MM.1S (cell line): Measurements from ENCODE around the gene TMEM143.
A peak's percentile ranks its signal among the peaks of the same experiment; 100 is the strongest.

Experiments used
- DNase-seq: peaks from one replicate; pipeline ENCODE4 v3.0.0-alpha.2; 2015
- H2AFZ ChIP-seq: fragments of 300-600 bp; sonication (generic); 2 replicates; pipeline ENCODE4 v1.6.0; 2016; ENCODE audit warnings: antibody characterized with exemption, low read length
- H3F3A ChIP-seq: fragments of 300-600 bp; sonication (generic); 2 replicates; pipeline ENCODE4 v1.6.1; 2016; ENCODE audit warnings: mild to moderate bottlenecking, antibody characterized with exemption, low read length, moderate library complexity, mixed read lengths; ENCODE audit not compliant: insufficient read depth
- H3K27ac ChIP-seq: fragments of 300-600 bp; sonication (generic); 2 replicates; pipeline ENCODE4 v1.5.1; 2016; ENCODE audit warnings: mild to moderate bottlenecking, low read length
- H3K27me3 ChIP-seq: fragments of 300-600 bp; sonication (generic); replicated peaks from 2 replicates; pipeline ENCODE4 v1.6.0; 2016; ENCODE audit warnings: low read length; ENCODE audit not compliant: insufficient read depth
- H3K36me3 ChIP-seq: fragments of 300-600 bp; sonication (generic); replicated peaks from 2 replicates; pipeline ENCODE4 v1.6.1; 2016; ENCODE audit warnings: mild to moderate bottlenecking, low read length, mixed read lengths; ENCODE audit not compliant: insufficient read depth
- H3K4me1 ChIP-seq: fragments of 300-600 bp; sonication (generic); 2 replicates; pipeline ENCODE4 v1.6.1; 2016; ENCODE audit warnings: low read length, mixed read lengths
- H3K4me2 ChIP-seq: fragments of 300-600 bp; sonication (generic); 2 replicates; pipeline ENCODE4 v1.6.0; 2016; ENCODE audit warnings: low read depth, low read length
- H3K4me3 ChIP-seq: fragments of 300-600 bp; sonication (generic); 2 replicates; pipeline ENCODE4 v1.5.1; 2016; ENCODE audit warnings: low read length, mixed read lengths
- H3K79me2 ChIP-seq: fragments of 300-600 bp; sonication (generic); 2 replicates; pipeline ENCODE4 v1.6.1; 2016; ENCODE audit warnings: mixed run types, low read length, mixed read lengths
- H3K9ac ChIP-seq: fragments of 300-600 bp; sonication (generic); 2 replicates; pipeline ENCODE4 v1.6.1; 2016; ENCODE audit warnings: low read length, mixed read lengths
- H3K9me2 ChIP-seq: fragments of 300-600 bp; sonication (generic); replicated peaks from 2 replicates; pipeline ENCODE4 v1.6.1; 2016; ENCODE audit warnings: mild to moderate bottlenecking, low read length, mixed read lengths; ENCODE audit not compliant: insufficient read depth
- H3K9me3 ChIP-seq: fragments of 300-600 bp; sonication (generic); replicated peaks from 2 replicates; pipeline ENCODE4 v1.6.1; 2016; ENCODE audit warnings: mild to moderate bottlenecking, low read length, mixed read lengths; ENCODE audit not compliant: insufficient read depth
- H4K20me1 ChIP-seq: fragments of 300-600 bp; sonication (generic); 2 replicates; pipeline ENCODE4 v1.6.1; 2016; ENCODE audit warnings: mild to moderate bottlenecking, low read length, moderate library complexity, mixed read lengths; ENCODE audit not compliant: insufficient read depth
- CTCF ChIP-seq: fragments of 300-600 bp; sonication (generic); IDR thresholded peaks from 2 replicates; pipeline ENCODE4 v1.5.1; 2016; ENCODE audit warnings: antibody characterized with exemption, low read length, mixed read lengths
- EZH2 ChIP-seq: fragments of 300-600 bp; sonication (generic); optimal IDR thresholded peaks from 2 replicates; pipeline ENCODE3; 2017; ENCODE audit warnings: low read depth, mild to moderate bottlenecking, antibody characterized with exemption, low read length, mixed read lengths
- EZH2phosphoT487 ChIP-seq: fragments of 300-600 bp; sonication (generic); IDR thresholded peaks from 2 replicates; pipeline ENCODE4 v1.6.1; 2018; ENCODE audit warnings: antibody characterized with exemption, low read length

TMEM143 gene

GRCh38 chr19:48363810-48364597, at the start of gene TMEM143, which contains the start of gene SYNGR4:
TMEM143 (minus strand) TSS chr19:48363940; CDS start chr19:48363920, 20 bp downstream.
SYNGR4 (plus strand) TSS chr19:48364367; CDS start chr19:48365843, 1,476 bp downstream.
- Histone ChIP-seq H3K79me2 (0 out of 2 replicates have a peak, but pooled peaks cover 7% of the 10 kb centered on the region), H3K9ac (peak within 1 kb of the TSS; percentile 92), H3K27ac (peak within 1 kb of the TSS; percentile 93), H2AFZ (peak within 1 kb of the TSS; percentile 86), H3K9me3 (no peaks in the 10 kb centered on the region), H3K36me3 (no peaks in the 10 kb centered on the region), H3K27me3 (no peaks in the 10 kb centered on the region), H3F3A (peaks cover 12% of the 10 kb centered on the region), H3K9me2 (no peaks in the 10 kb centered on the region), H3K4me2 (peak within 1 kb of the TSS; percentile 97), H3K4me1 (peaks cover 18% of the 10 kb centered on the region), H4K20me1 (no peaks in the 10 kb centered on the region), H3K4me3 (peak within 1 kb of the TSS; percentile 77)
- TF ChIP-seq EZH2phosphoT487 = no peak
- no peak for TF ChIP-seq CTCF
- no peak for TF ChIP-seq EZH2
- DNase-seq = peak; percentile 100

DNA sequence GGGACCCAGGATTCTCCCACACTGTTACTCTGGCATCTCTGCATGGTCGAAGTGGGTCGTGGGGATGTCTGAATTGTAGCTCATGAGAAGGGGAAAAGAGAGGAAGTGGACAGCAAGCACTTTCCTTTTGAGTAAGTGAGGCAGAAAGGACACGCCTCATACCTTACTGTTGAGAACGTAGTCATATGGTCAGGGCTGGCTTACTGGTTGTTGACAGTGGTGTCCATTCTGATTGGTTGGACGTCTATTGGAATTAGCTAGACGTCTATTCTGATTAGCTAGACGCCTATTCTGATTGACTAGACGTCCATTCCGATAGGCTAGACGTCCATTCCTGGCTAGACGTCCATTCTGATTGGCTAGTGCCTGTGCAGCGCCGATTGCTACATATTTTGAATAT, 42.1 kb upstream of the TMEM143 start:
- TF ChIP-seq CTCF (no peak), EZH2phosphoT487 (no peak), EZH2 (no peak)
- H3K9me3 ChIP-seq = no peaks in the 10 kb centered on the region
- H3K4me2 ChIP-seq = no peak overlapping the region
- no peaks in the 10 kb centered on the region for H3K9me2 ChIP-seq
- H3K27ac ChIP-seq = no peak overlapping the region
- no peak overlapping the region for H3K9ac ChIP-seq
- no peaks in the 10 kb centered on the region for H3K36me3 ChIP-seq
- H3K4me3 ChIP-seq = no peak overlapping the region
- H3K4me1 ChIP-seq = no peaks in the 10 kb centered on the region
- H3F3A ChIP-seq = no peaks in the 10 kb centered on the region
- no peak for DNase-seq
- no peak overlapping the region for H2AFZ ChIP-seq
- peaks cover 36% of the 10 kb centered on the region for H3K27me3 ChIP-seq
- no peaks in the 10 kb centered on the region for H3K79me2 ChIP-seq
- H4K20me1 ChIP-seq = no peaks in the 10 kb centered on the region

DNA sequence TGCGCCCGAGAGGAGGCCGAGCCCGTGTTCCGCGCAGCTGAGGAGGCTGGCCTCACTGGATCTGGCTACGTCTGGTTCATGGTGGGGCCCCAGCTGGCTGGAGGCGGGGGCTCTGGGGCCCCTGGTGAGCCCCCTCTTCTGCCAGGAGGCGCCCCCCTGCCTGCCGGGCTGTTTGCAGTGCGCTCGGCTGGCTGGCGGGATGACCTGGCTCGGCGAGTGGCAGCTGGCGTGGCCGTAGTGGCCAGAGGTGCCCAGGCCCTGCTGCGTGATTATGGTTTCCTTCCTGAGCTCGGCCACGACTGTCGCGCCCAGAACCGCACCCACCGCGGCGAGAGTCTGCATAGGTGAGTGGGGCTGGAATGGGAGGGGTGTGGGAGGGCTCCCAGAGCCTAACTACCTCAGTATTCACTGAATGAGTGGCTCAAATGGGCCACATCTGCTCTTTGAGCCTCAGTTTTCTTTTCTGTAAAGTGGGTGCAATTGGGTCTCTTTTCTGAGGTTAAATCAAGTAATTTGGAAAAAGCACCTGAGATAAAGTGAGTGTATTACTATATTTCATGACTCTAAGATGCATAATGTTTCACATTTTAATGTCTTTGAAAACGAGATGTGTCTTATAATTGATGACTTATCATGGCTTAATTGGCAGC, 41.4 kb upstream of the TMEM143 start:
- Histone ChIP-seq H3K9me3 (no peaks in the 10 kb centered on the region), H3K27me3 (peaks cover 36% of the 10 kb centered on the region), H4K20me1 (no peaks in the 10 kb centered on the region), H3K4me2 (no peak overlapping the region), H2AFZ (no peak overlapping the region), H3K4me1 (peaks cover 5% of the 10 kb centered on the region), H3K9ac (no peak overlapping the region), H3K27ac (no peak overlapping the region), H3K9me2 (no peaks in the 10 kb centered on the region), H3F3A (peaks cover under 1% of the 10 kb centered on the region; the same call in 1 of the 2 replicates), H3K36me3 (no peaks in the 10 kb centered on the region), H3K79me2 (no peaks in the 10 kb centered on the region), H3K4me3 (no peak overlapping the region)
- TF ChIP-seq EZH2phosphoT487 (no peak), CTCF (no peak), EZH2 (no peak)
- no peak for DNase-seq
